Cardiac muscle cell (in vitro differentiated cells and primary cell): ENCODE measurements around the gene SLC22A31. TPM values are rescaled to one million over a fixed set of nuclear protein-coding genes. Genes with fewer than 3 reads are reported as not detected.

Experiments
- DNase-seq, 2 donors: peaks; one replicate each; pipeline versions ENCODE4 v3.0.0 to v3.0.0-alpha.2; 2010 to 2017; ENCODE audit warnings: low read depth in 1 of 2, low spot score in 1 of 2
- H3K27ac ChIP-seq: fragments of 200-600 bp; sonication (generic); 2 replicates; pipeline ENCODE4 v1.5.1; 2016
- H3K27me3 ChIP-seq: fragments of 200-600 bp; sonication (generic); 2 replicates; pipeline ENCODE4 v1.6.0; 2016; ENCODE audit warnings: control low read depth
- H3K36me3 ChIP-seq: fragments of 200-600 bp; sonication (generic); 2 replicates; pipeline ENCODE4 v1.5.1; 2016; ENCODE audit warnings: control low read depth
- H3K4me1 ChIP-seq: fragments of 200-600 bp; sonication (generic); 2 replicates; pipeline ENCODE4 v1.8.1; 2017; ENCODE audit warnings: low read depth, mild to moderate bottlenecking, mixed run types
- H3K4me3 ChIP-seq: fragments of 200-600 bp; sonication (generic); 2 replicates; pipeline ENCODE4 v1.5.1; 2016; ENCODE audit warnings: mild to moderate bottlenecking
- H3K9me3 ChIP-seq: fragments of 200-600 bp; sonication (generic); 2 replicates; pipeline ENCODE4 v1.5.1; 2017; ENCODE audit warnings: low read depth, mild to moderate bottlenecking, control low read depth
- CTCF ChIP-seq: IDR thresholded peaks from 2 replicates; pipeline ENCODE4 v1.5.1; 2012; ENCODE audit warnings: low read depth, mild to moderate bottlenecking, low read length
- polyA plus RNA-seq: library from polyadenylated mRNA; unstranded; fragments of >200 nt; fragmentation: Nextera tagmentation; extraction: Ambion mirVana; gene quantifications from 2 replicates; pipeline ENCODE4 v1.2.1, GENCODE V29; 2016
- total RNA-seq: library from RNA; depleted of rRNA; stranded (reverse); fragments of >200 nt; gene quantifications from 2 replicates; pipeline ENCODE4 v1.2.3, GENCODE V29; 2016

SLC22A31 gene
- total and polyA plus RNA-seq, 2 experiments from 2014 or later, result 10.9 to 39.4 TPM

GRCh38 chr16:89152831-89153700, 47.3 kb downstream of the SLC22A31 start:
- Histone ChIP-seq H3K36me3 (peaks cover 5% of the 10 kb centered on the region), H3K27ac (no peak overlapping the region), H3K9me3 (no peaks in the 10 kb centered on the region), H3K4me3 (no peak overlapping the region), H3K27me3 (no peaks in the 10 kb centered on the region), H3K4me1 (no peaks in the 10 kb centered on the region)
- TF ChIP-seq CTCF, result no peak
- no peak for DNase-seq

GRCh38 chr16:89150981-89151380, 49.4 kb downstream of the SLC22A31 start:
- Histone ChIP-seq H3K27ac (no peak overlapping the region), H3K36me3 (peaks cover 5% of the 10 kb centered on the region), H3K27me3 (no peaks in the 10 kb centered on the region), H3K4me3 (no peak overlapping the region), H3K4me1 (no peaks in the 10 kb centered on the region), H3K9me3 (no peaks in the 10 kb centered on the region)
- no peak for TF ChIP-seq CTCF
- DNase-seq, result no peak

- H3K4me3 ChIP-seq, result no peak overlapping the region
- no peaks in the 10 kb centered on the region for H3K27me3 ChIP-seq
- no peak overlapping the region for H3K27ac ChIP-seq
- no peaks in the 10 kb centered on the region for H3K9me3 ChIP-seq
- peaks cover 5% of the 10 kb centered on the region for H3K36me3 ChIP-seq
- DNase-seq, result no peak
- no peak for TF ChIP-seq CTCF
- H3K4me1 ChIP-seq, result no peaks in the 10 kb centered on the region
Observed at GRCh38 chr16:89150090-89150835, 50.1 kb downstream of the SLC22A31 start.

- H3K4me1 ChIP-seq, result no peaks in the 10 kb centered on the region
- H3K9me3 ChIP-seq, result no peaks in the 10 kb centered on the region
- no peak for TF ChIP-seq CTCF
- H3K4me3 ChIP-seq, result no peak overlapping the region
- DNase-seq, result no peak
- H3K27me3 ChIP-seq, result no peaks in the 10 kb centered on the region
- peaks cover 5% of the 10 kb centered on the region for H3K36me3 ChIP-seq
- no peak overlapping the region for H3K27ac ChIP-seq
Observed at GRCh38 chr16:89149386-89149785, 51.0 kb downstream of the SLC22A31 start.

- Histone ChIP-seq H3K4me1 (no peaks in the 10 kb centered on the region), H3K4me3 (no peak overlapping the region), H3K27ac (no peak overlapping the region), H3K9me3 (no peaks in the 10 kb centered on the region), H3K36me3 (peaks cover 5% of the 10 kb centered on the region), H3K27me3 (no peaks in the 10 kb centered on the region)
- DNase-seq, result no peak
- no peak for TF ChIP-seq CTCF
Observed at GRCh38 chr16:89147085-89147817, 53.1 kb downstream of the SLC22A31 start.
